ENCODE data around the gene ALG1. TPM values are rescaled to one million over a fixed set of nuclear protein-coding genes. Genes with fewer than 3 reads are reported as not detected.
"Not testable (repeated sequence)": the region's sequence is repeated elsewhere in the genome, so short reads cannot be mapped to it uniquely, and the experiment has no call there.

The ALG1 gene
- total RNA-seq, 4 donors from 2014 or later = 4.8 to 17.1 (median 9.7) TPM

GRCh38 chr16:5084802-5085201, 13.2 kb downstream of the ALG1 start:
- H3K36me3 ChIP-seq = peaks cover 0 to 50% of the 10 kb centered on the region in 2 donors
- in situ Hi-C loops (cut with MboI; ENCODE audit: low sequenced_read_pairs in 4 of 4); H3K4me1 ChIP-seq; H3K9me3 ChIP-seq; H3K27me3 ChIP-seq; intact Hi-C loops (cut with DNase I; ENCODE audit: low total_unique reads); H3K4me3 ChIP-seq; H3K27ac ChIP-seq; ATAC-seq: not testable (repeated sequence)
- peak in 4 of 5 experiments; percentile 33 to 61 (median 48) for TF ChIP-seq CTCF (IDR thresholded peaks at IDR 0.05 in 4 of 5, conservative IDR thresholded peaks at IDR 0.05 in 1 of 5)
- DNase-seq = peak in 1 of 2 donors; percentile 35

GRCh38 chr16:5085716-5086115, 14.1 kb downstream of the ALG1 start:
- H3K9me3 ChIP-seq; H3K4me1 ChIP-seq; in situ Hi-C loops (cut with MboI; ENCODE audit: low sequenced_read_pairs in 4 of 4); H3K27ac ChIP-seq; H3K27me3 ChIP-seq; ATAC-seq; intact Hi-C loops (cut with DNase I; ENCODE audit: low total_unique reads); H3K4me3 ChIP-seq; DNase-seq: not testable (repeated sequence)
- H3K36me3 ChIP-seq = peaks cover 0 to 45% of the 10 kb centered on the region in 2 donors

- H3K27me3 ChIP-seq; ATAC-seq; H3K9me3 ChIP-seq; intact Hi-C loops (cut with DNase I; ENCODE audit: low total_unique reads); H3K4me3 ChIP-seq; DNase-seq; H3K27ac ChIP-seq; in situ Hi-C loops (cut with MboI; ENCODE audit: low sequenced_read_pairs in 4 of 4); H3K4me1 ChIP-seq: not testable (repeated sequence)
- peaks cover 0 to 23% of the 10 kb centered on the region in 2 donors for H3K36me3 ChIP-seq
These were observed 16.6 kb downstream of the ALG1 start for GRCh38 chr16:5088086-5088790.

- H3K9me3 ChIP-seq; intact Hi-C loops (cut with DNase I; ENCODE audit: low total_unique reads); H3K4me1 ChIP-seq; H3K4me3 ChIP-seq; DNase-seq; ATAC-seq; in situ Hi-C loops (cut with MboI; ENCODE audit: low sequenced_read_pairs in 4 of 4); H3K27ac ChIP-seq; H3K27me3 ChIP-seq: not testable (repeated sequence)
- H3K36me3 ChIP-seq = peaks cover 0 to 18% of the 10 kb centered on the region in 2 donors
These were observed 17.3 kb downstream of the ALG1 start for GRCh38 chr16:5088936-5089335.

GRCh38 chr16:5089911-5090555, 18.4 kb downstream of the ALG1 start:
- H3K4me3 ChIP-seq; ATAC-seq; H3K27ac ChIP-seq; in situ Hi-C loops (cut with MboI; ENCODE audit: low sequenced_read_pairs in 4 of 4); H3K4me1 ChIP-seq; H3K9me3 ChIP-seq; H3K27me3 ChIP-seq; DNase-seq: not testable (repeated sequence)
- intact Hi-C loops (cut with DNase I; ENCODE audit: low total_unique reads) = loop anchor here (10.0 kb wide), 1 partner anchor 245 kb away; the partner anchor contains the start of genes GLYR1 and UBN1
- H3K36me3 ChIP-seq = peaks cover 0 to 16% of the 10 kb centered on the region in 2 donors

- in situ Hi-C loops (cut with MboI; ENCODE audit: low sequenced_read_pairs in 4 of 4); H3K9me3 ChIP-seq; H3K27ac ChIP-seq; ATAC-seq; H3K4me3 ChIP-seq; DNase-seq; H3K27me3 ChIP-seq; H3K4me1 ChIP-seq: not testable (repeated sequence)
- H3K36me3 ChIP-seq = peaks cover 0 to 11% of the 10 kb centered on the region in 2 donors
- intact Hi-C loops (cut with DNase I; ENCODE audit: low total_unique reads) = loop anchor here (10.0 kb wide), 1 partner anchor 246 kb away; the partner anchor contains the start of genes GLYR1 and UBN1
These were observed 18.9 kb downstream of the ALG1 start for GRCh38 chr16:5090592-5090991.

GRCh38 chr16:5093081-5093480, 21.4 kb downstream of the ALG1 start:
- H3K9me3 ChIP-seq; H3K27ac ChIP-seq; H3K4me1 ChIP-seq; in situ Hi-C loops (cut with MboI; ENCODE audit: low sequenced_read_pairs in 4 of 4); ATAC-seq; H3K4me3 ChIP-seq; H3K27me3 ChIP-seq; H3K36me3 ChIP-seq; DNase-seq: not testable (repeated sequence)
- intact Hi-C loops (cut with DNase I; ENCODE audit: low total_unique reads) = loop anchor here (10.0 kb wide), 1 partner anchor 248 kb away; the partner anchor contains the start of genes GLYR1 and UBN1

- H3K9me3 ChIP-seq; H3K27me3 ChIP-seq; H3K27ac ChIP-seq; H3K4me1 ChIP-seq; ATAC-seq; DNase-seq; H3K36me3 ChIP-seq; in situ Hi-C loops (cut with MboI; ENCODE audit: low sequenced_read_pairs in 4 of 4); H3K4me3 ChIP-seq: not testable (repeated sequence)
- intact Hi-C loops (cut with DNase I; ENCODE audit: low total_unique reads) = loop anchor here (10.0 kb wide), 1 partner anchor 249 kb away; the partner anchor contains the start of genes GLYR1 and UBN1
These were observed 22.1 kb downstream of the ALG1 start for GRCh38 chr16:5093746-5094145.

GRCh38 chr16:5095145-5095830, 23.6 kb downstream of the ALG1 start:
- in situ Hi-C loops (cut with MboI; ENCODE audit: low sequenced_read_pairs in 4 of 4) = not testable (repeated sequence)

GRCh38 chr16:5096437-5097060, 24.9 kb downstream of the ALG1 start:
- ATAC-seq; H3K9me3 ChIP-seq; H3K36me3 ChIP-seq; H3K27me3 ChIP-seq; H3K4me1 ChIP-seq; in situ Hi-C loops (cut with MboI; ENCODE audit: low sequenced_read_pairs in 4 of 4); DNase-seq: not testable (repeated sequence)
- Histone ChIP-seq H3K27ac (peak overlapping the region; percentile 78 to 87 (median 86)), H3K4me3 (peak overlapping the region in 3 of 4 donors; percentile 74 to 78 (median 77))
- intact Hi-C loops (cut with DNase I; ENCODE audit: low total_unique reads) = loop anchor here (10.0 kb wide), 1 partner anchor 252 kb away; the partner anchor contains the start of genes GLYR1 and UBN1

More at GRCh38 chr16:5095145-5095830, 23.6 kb downstream of the ALG1 start:
- H3K4me3 ChIP-seq, DNase-seq, H3K36me3 ChIP-seq, ATAC-seq, H3K9me3 ChIP-seq, H3K27ac ChIP-seq, H3K27me3 ChIP-seq, H3K4me1 ChIP-seq: not testable (repeated sequence)
- intact Hi-C loops (cut with DNase I; ENCODE audit: low total_unique reads) = loop anchor here (10.0 kb wide), 1 partner anchor 250 kb away; the partner anchor contains the start of genes GLYR1 and UBN1
